Cardiac muscle cell (in vitro differentiated cells and primary cell): ENCODE results near the gene SH3BGRL2. TPM values are rescaled to one million over a fixed set of nuclear protein-coding genes. Genes with fewer than 3 reads are reported as not detected.

Experiments
- DNase-seq, 2 donors: peaks; one replicate each; pipeline versions ENCODE4 v3.0.0 to v3.0.0-alpha.2; 2010 to 2017; ENCODE audit warnings: low read depth in 1 of 2, low spot score in 1 of 2
- H3K27ac ChIP-seq: fragments of 200-600 bp; sonication (generic); 2 replicates; pipeline ENCODE4 v1.5.1; 2016
- H3K27me3 ChIP-seq: fragments of 200-600 bp; sonication (generic); 2 replicates; pipeline ENCODE4 v1.6.0; 2016; ENCODE audit warnings: control low read depth
- H3K36me3 ChIP-seq: fragments of 200-600 bp; sonication (generic); 2 replicates; pipeline ENCODE4 v1.5.1; 2016; ENCODE audit warnings: control low read depth
- H3K4me1 ChIP-seq: fragments of 200-600 bp; sonication (generic); 2 replicates; pipeline ENCODE4 v1.8.1; 2017; ENCODE audit warnings: low read depth, mild to moderate bottlenecking, mixed run types
- H3K4me3 ChIP-seq: fragments of 200-600 bp; sonication (generic); 2 replicates; pipeline ENCODE4 v1.5.1; 2016; ENCODE audit warnings: mild to moderate bottlenecking
- H3K9me3 ChIP-seq: fragments of 200-600 bp; sonication (generic); 2 replicates; pipeline ENCODE4 v1.5.1; 2017; ENCODE audit warnings: low read depth, mild to moderate bottlenecking, control low read depth
- CTCF ChIP-seq: IDR thresholded peaks from 2 replicates; pipeline ENCODE4 v1.5.1; 2012; ENCODE audit warnings: low read depth, mild to moderate bottlenecking, low read length
- polyA plus RNA-seq: library from polyadenylated mRNA; unstranded; fragments of >200 nt; fragmentation: Nextera tagmentation; extraction: Ambion mirVana; gene quantifications from 2 replicates; pipeline ENCODE4 v1.2.1, GENCODE V29; 2016
- total RNA-seq: library from RNA; depleted of rRNA; stranded (reverse); fragments of >200 nt; gene quantifications from 2 replicates; pipeline ENCODE4 v1.2.3, GENCODE V29; 2016

SH3BGRL2 gene
- total and polyA plus RNA-seq, 2 experiments from 2014 or later = 21.7 to 36.1 TPM

- no peak for TF ChIP-seq CTCF
- no peaks in the 10 kb centered on the region for H3K36me3 ChIP-seq
- H3K4me3 ChIP-seq = no peak overlapping the region
- H3K27me3 ChIP-seq = no peaks in the 10 kb centered on the region
- no peak for DNase-seq
- H3K9me3 ChIP-seq = no peaks in the 10 kb centered on the region
- no peak overlapping the region for H3K27ac ChIP-seq
- H3K4me1 ChIP-seq = peaks cover 3% of the 10 kb centered on the region
Observed at GRCh38 chr6:79609225-79609595, 21.9 kb upstream of the SH3BGRL2 start.

GRCh38 chr6:79610306-79611009, 20.7 kb upstream of the SH3BGRL2 start:
- no peak for DNase-seq
- Histone ChIP-seq H3K36me3 (no peaks in the 10 kb centered on the region), H3K27me3 (no peaks in the 10 kb centered on the region), H3K4me1 (peaks cover 13% of the 10 kb centered on the region), H3K4me3 (no peak overlapping the region), H3K27ac (no peak overlapping the region), H3K9me3 (no peaks in the 10 kb centered on the region)
- TF ChIP-seq CTCF = no peak

GRCh38 chr6:79612457-79612856, 18.7 kb upstream of the SH3BGRL2 start:
- Histone ChIP-seq H3K27me3 (no peaks in the 10 kb centered on the region), H3K36me3 (no peaks in the 10 kb centered on the region), H3K4me1 (peaks cover 15% of the 10 kb centered on the region), H3K4me3 (no peak overlapping the region), H3K27ac (peak overlapping the region; percentile 38), H3K9me3 (no peaks in the 10 kb centered on the region)
- TF ChIP-seq CTCF = no peak
- DNase-seq = no peak

GRCh38 chr6:79612918-79613317, 18.2 kb upstream of the SH3BGRL2 start:
- no peak for DNase-seq
- H3K27ac ChIP-seq = peak overlapping the region; percentile 38
- H3K36me3 ChIP-seq = no peaks in the 10 kb centered on the region
- H3K9me3 ChIP-seq = no peaks in the 10 kb centered on the region
- no peak overlapping the region for H3K4me3 ChIP-seq
- no peak for TF ChIP-seq CTCF
- H3K4me1 ChIP-seq = peaks cover 15% of the 10 kb centered on the region
- no peaks in the 10 kb centered on the region for H3K27me3 ChIP-seq

- Histone ChIP-seq H3K4me3 (no peak overlapping the region), H3K27ac (peak overlapping the region; percentile 85), H3K4me1 (peaks cover 15% of the 10 kb centered on the region), H3K9me3 (no peaks in the 10 kb centered on the region), H3K36me3 (no peaks in the 10 kb centered on the region), H3K27me3 (no peaks in the 10 kb centered on the region)
- no peak for TF ChIP-seq CTCF
- DNase-seq = no peak
Observed at GRCh38 chr6:79613912-79614311, 17.2 kb upstream of the SH3BGRL2 start.
